Endodermal cell (in vitro differentiated cells): Measurements from ENCODE around the gene PGM1. TPM values are rescaled to one million over a fixed set of nuclear protein-coding genes. Genes with fewer than 3 reads are reported as not detected.

Experiments
- DNase-seq: peaks from one replicate; pipeline ENCODE4 v3.0.0-alpha.2; 2017
- H3K27ac ChIP-seq: 2 replicates; pipeline ENCODE4 v1.5.1; 2013; ENCODE audit warnings: mild to moderate bottlenecking, low read depth, low read length, moderate library complexity
- H3K27me3 ChIP-seq: 2 replicates; pipeline ENCODE4 v1.6.1; 2013; ENCODE audit warnings: mild to moderate bottlenecking, low read length, moderate library complexity; ENCODE audit not compliant: insufficient read depth, control insufficient read depth, poor library complexity, severe bottlenecking
- H3K36me3 ChIP-seq: 2 replicates; pipeline ENCODE4 v1.7.0; 2013; ENCODE audit warnings: mild to moderate bottlenecking, low read length, moderate library complexity; ENCODE audit not compliant: control insufficient read depth, insufficient read depth
- H3K4me1 ChIP-seq: one replicate; pipeline ENCODE4 v1.7.0; 2013; ENCODE audit warnings: low read length; ENCODE audit not compliant: control insufficient read depth, insufficient read depth
- H3K4me3 ChIP-seq: 2 replicates; pipeline ENCODE4 v1.5.1; 2013; ENCODE audit warnings: mild to moderate bottlenecking, low read length, moderate library complexity
- H3K9ac ChIP-seq: 2 replicates; pipeline ENCODE4 v1.6.1; 2013; ENCODE audit warnings: mild to moderate bottlenecking, low read length, moderate library complexity; ENCODE audit not compliant: poor library complexity, severe bottlenecking; ENCODE audit errors: extremely low read depth
- H3K9me3 ChIP-seq: 2 replicates; pipeline ENCODE4 v1.6.1; 2013; ENCODE audit warnings: mild to moderate bottlenecking, low read length, moderate library complexity; ENCODE audit not compliant: control insufficient read depth
- H3K27ac Mint-ChIP-seq: 2 replicates; pipeline ENCODE4 v1.8.0; 2020; ENCODE audit warnings: mixed read lengths
- H3K27me3 Mint-ChIP-seq: 2 replicates; pipeline ENCODE4 v1.8.0; 2021; ENCODE audit warnings: mild to moderate bottlenecking, mixed read lengths; ENCODE audit not compliant: insufficient read depth
- H3K36me3 Mint-ChIP-seq: 2 replicates; pipeline ENCODE4 v1.8.0; 2020; ENCODE audit warnings: low read depth, mixed read lengths
- H3K4me1 Mint-ChIP-seq: 2 replicates; pipeline ENCODE4 v1.8.0; 2020; ENCODE audit warnings: mixed read lengths
- H3K4me3 Mint-ChIP-seq: 2 replicates; pipeline ENCODE4 v1.8.0; 2020; ENCODE audit warnings: mild to moderate bottlenecking, moderate library complexity, mixed read lengths
- H3K9me3 Mint-ChIP-seq: 2 replicates; pipeline ENCODE4 v1.8.0; 2020; ENCODE audit warnings: mild to moderate bottlenecking, mixed read lengths
- CTCF ChIP-seq: fragments of 200-600 bp; sonication (generic); conservative IDR thresholded peaks from 2 replicates; pipeline ENCODE4 v1.5.0; 2021; ENCODE audit warnings: antibody characterized with exemption, mild to moderate bottlenecking
- WGBS, 2 experiments: methylation state at CpG; one replicate each; pipeline versions ENCODE4 v1.1.5 to v1.1.7; 2013; ENCODE audit warnings: missing lambda C conversion rate in 2 of 2, mixed read lengths in 1 of 2; ENCODE audit not compliant: insufficient coverage in 1 of 2, insufficient read length in 1 of 2; 5-methylcytosine and 5-hydroxymethylcytosine counted together
- total RNA-seq, 2 donors: library from RNA; stranded (reverse); fragmentation: NEBNext Ultra II Directional in 1 of 2; extraction: Animal tissue kit (Norgen Biotek cat#: 25700) in 1 of 2; gene quantifications; 2 replicates in 1 of 2; 3 replicates in 1 of 2; pipeline ENCODE4 v1.2.1, GENCODE V29; 2021

PGM1 gene
- total RNA-seq, 2 donors from 2014 or later = 119 to 165 TPM

- H3K4me1 Mint-ChIP-seq = peaks cover 16% of the 10 kb centered on the region
- H3K9me3 Mint-ChIP-seq = peaks cover 12% of the 10 kb centered on the region
- Histone ChIP-seq H3K9me3 (no peaks in the 10 kb centered on the region), H3K4me3 (no peak overlapping the region), H3K36me3 (no peaks in the 10 kb centered on the region), H3K9ac (no peak overlapping the region), H3K27ac (no peak overlapping the region), H3K4me1 (peaks cover under 1% of the 10 kb centered on the region), H3K27me3 (no peaks in the 10 kb centered on the region)
- TF ChIP-seq CTCF = no peak
- H3K4me3 Mint-ChIP-seq = no peak overlapping the region
- 87 to 94% methylated on average over 5 of the region's 5 CpGs for WGBS, 2 experiments
- H3K36me3 Mint-ChIP-seq = peaks cover 1% of the 10 kb centered on the region
- DNase-seq = no peak
- H3K27ac Mint-ChIP-seq = no peak overlapping the region
- H3K27me3 Mint-ChIP-seq = no peaks in the 10 kb centered on the region
Observed at GRCh38 chr1:63670164-63670563, 77.0 kb downstream of the PGM1 start.

GRCh38 chr1:63671514-63671913 is 78.3 kb downstream of the PGM1 start:
- H3K9me3 Mint-ChIP-seq = no peaks in the 10 kb centered on the region
- no peak overlapping the region for H3K27ac ChIP-seq
- no peak for TF ChIP-seq CTCF
- H3K4me3 ChIP-seq = no peak overlapping the region
- no peak overlapping the region for H3K9ac ChIP-seq
- H3K9me3 ChIP-seq = no peaks in the 10 kb centered on the region
- no peaks in the 10 kb centered on the region for H3K27me3 ChIP-seq
- H3K27me3 Mint-ChIP-seq = no peaks in the 10 kb centered on the region
- WGBS, 2 experiments = 91% methylated on average over 1 of the region's 1 CpG; no CpG with 5 or more reads in 1 of the 2 experiments
- DNase-seq = no peak
- peaks cover 3% of the 10 kb centered on the region for H3K4me1 ChIP-seq
- no peaks in the 10 kb centered on the region for H3K36me3 Mint-ChIP-seq
- no peak overlapping the region for H3K27ac Mint-ChIP-seq
- no peak overlapping the region for H3K4me3 Mint-ChIP-seq
- peaks cover 18% of the 10 kb centered on the region for H3K4me1 Mint-ChIP-seq
- no peaks in the 10 kb centered on the region for H3K36me3 ChIP-seq

- Mint-ChIP-seq H3K36me3 (no peaks in the 10 kb centered on the region), H3K4me1 (peaks cover 19% of the 10 kb centered on the region), H3K4me3 (no peak overlapping the region), H3K9me3 (peaks cover 11% of the 10 kb centered on the region), H3K27me3 (no peaks in the 10 kb centered on the region), H3K27ac (peak overlapping the region; percentile 0)
- peak; percentile 94 for DNase-seq
- H3K4me3 ChIP-seq = no peak overlapping the region
- no peaks in the 10 kb centered on the region for H3K36me3 ChIP-seq
- H3K9me3 ChIP-seq = peaks cover 4% of the 10 kb centered on the region
- WGBS, 2 experiments = 51 to 54% methylated on average over 6 to 9 of the region's 9 CpGs
- H3K9ac ChIP-seq = no peak overlapping the region
- H3K27me3 ChIP-seq = no peaks in the 10 kb centered on the region
- peak; percentile 90 for TF ChIP-seq CTCF
- no peak overlapping the region for H3K27ac ChIP-seq
- H3K4me1 ChIP-seq = peaks cover 3% of the 10 kb centered on the region
Observed at GRCh38 chr1:63674238-63674864, 81.1 kb downstream of the PGM1 start.
